DMS114 treated with DMSO at 0.1 percent for 48 hours (cell line): ENCODE measurements around the gene NDUFA9.

Experiments
- DNase-seq: peaks from one replicate; lab custom pipeline; 2025; ENCODE audit not compliant: unreplicated experiment; lab: John Stamatoyannopoulos, UW

NDUFA9 gene

DNA sequence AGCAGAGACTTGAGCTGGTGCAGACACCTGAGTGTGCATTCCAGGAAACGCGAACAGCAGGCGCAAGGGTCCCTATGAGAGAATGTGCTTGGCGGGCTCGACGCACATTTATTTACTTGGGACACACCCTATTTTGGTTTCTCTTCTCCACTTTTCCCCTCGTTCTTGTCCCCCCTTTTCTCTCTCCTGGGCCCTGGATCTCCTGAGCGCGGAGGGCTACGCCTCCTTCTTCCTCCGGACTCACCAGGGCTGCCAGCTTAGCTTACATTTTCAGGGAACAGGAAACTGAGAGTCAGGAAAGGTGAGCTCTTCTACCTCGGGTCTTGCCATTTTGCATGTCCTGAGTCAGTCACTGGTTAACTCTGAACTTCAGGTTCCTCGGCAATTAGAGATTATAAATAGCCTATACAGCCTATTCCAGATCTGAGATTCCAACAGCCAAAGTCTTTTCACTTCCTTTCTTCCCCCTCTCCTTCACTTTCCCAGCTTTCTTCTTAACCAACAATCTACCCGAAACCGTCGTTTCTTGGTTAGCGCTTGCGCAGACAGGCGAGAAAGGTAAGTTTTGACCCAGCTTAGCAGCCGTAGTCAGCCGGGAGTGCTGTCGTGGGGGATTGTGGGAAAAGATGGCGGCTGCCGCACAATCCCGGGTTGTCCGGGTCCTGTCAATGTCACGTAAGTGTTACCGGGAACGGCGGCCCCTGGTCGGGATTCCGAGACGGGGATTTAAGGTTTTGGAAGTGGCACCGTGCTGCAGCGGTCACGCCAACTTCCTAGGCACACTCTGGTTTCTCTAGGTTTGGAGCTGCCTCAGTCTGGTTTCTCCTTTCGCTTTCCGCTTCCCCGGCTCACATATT, at the start of gene NDUFA9, which contains the start of gene AKAP3:
Gene NDUFA9 (plus strand): TSS at position 614 of the 857 bp plus-strand sequence. CDS start 13 bp downstream, at position 627.
Gene AKAP3 (minus strand): TSS at position 551 of the 857 bp plus-strand sequence. CDS start 10,855 bp downstream, outside the sequence.
- DNase-seq, result peak; percentile 82

DNA sequence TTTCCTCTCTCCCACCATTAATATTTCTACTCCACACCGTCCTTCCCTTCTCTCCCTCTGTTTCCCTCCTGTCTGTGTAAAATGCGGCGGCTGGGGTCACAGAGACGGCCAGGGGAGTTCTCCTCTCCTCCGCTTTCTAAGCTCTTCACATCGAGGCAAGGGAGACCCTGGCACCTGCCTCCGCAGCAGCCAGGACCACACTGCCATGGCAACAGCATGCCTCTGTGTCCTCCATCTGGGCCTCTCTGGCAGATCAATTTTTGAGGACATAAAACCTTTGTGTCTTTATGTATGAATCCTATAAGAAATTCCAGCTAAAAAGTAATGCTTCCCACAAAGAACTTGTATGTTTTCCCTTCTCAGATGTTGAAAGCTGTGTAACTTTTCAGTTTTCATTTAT, 45.5 kb upstream of the NDUFA9 start:
- DNase-seq, result no peak

DNA sequence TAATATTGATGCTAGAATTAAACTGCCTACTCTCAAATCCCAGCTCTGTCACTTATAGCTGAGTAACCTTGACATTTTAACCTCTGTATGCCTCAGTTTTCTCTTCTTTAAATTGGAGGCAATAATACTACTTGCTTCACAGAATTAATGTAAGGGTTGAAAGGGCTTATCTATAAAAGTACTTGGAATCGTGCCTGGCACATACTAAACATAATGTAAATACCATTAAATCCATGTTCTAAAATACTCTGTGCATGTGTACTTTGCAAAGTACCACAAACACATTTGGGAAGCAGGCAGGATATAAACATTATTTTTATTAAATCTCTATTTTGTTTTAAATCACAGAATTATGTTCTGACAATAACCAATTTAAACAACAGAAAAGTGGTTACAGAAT, 45.0 kb upstream of the NDUFA9 start:
- no peak for DNase-seq

DNA sequence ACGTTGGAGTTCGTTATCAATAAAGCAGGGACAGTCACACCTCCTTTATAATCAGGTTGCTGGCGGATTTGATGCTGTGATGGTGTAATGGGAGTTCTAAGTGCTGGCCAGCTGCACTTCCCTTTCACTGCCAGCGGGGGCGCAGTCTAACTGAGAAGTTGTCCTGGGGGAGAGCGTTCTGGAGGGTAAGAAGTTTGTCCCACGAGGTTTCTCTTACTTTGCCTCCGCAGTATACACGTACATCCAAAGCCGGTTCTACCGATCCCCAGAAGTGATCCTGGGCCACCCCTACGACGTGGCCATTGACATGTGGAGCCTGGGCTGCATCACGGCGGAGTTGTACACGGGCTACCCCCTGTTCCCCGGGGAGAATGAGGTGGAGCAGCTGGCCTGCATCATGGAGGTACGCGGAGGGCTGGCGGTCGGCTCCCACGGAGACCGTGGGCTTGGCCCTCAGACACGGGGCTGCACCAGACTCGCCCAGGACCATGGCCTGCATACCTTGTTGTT, 44.2 kb upstream of the NDUFA9 start:
- peak; percentile 88 for DNase-seq

DNA sequence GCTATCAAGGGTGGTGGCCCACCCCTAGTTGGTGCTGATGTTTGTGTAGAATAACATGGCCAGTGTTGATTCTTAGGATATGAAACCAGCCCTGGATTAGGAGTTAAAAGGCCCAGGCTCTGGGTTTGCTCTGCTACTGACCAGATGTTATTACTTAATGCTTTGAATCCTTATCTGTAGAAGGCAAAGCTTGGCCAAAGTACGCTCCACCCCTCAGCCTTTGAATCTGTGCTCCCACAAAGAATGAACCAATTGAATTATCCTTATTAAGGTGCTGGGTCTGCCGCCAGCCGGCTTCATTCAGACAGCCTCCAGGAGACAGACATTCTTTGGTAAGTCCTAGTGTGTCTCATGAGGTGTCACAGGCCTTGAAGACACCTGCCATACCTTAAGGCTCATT, 41.9 kb upstream of the NDUFA9 start:
- no peak for DNase-seq

GRCh38 chr12:4609071-4609470, 39.8 kb upstream of the NDUFA9 start:
- no peak for DNase-seq

- DNase-seq, result no peak
Observed at GRCh38 chr12:4610481-4610880, 38.4 kb upstream of the NDUFA9 start.

- no peak for DNase-seq
Observed at GRCh38 chr12:4615667-4616066, 33.2 kb upstream of the NDUFA9 start.

GRCh38 chr12:4621511-4621910, 27.4 kb upstream of the NDUFA9 start:
- no peak for DNase-seq

DNA sequence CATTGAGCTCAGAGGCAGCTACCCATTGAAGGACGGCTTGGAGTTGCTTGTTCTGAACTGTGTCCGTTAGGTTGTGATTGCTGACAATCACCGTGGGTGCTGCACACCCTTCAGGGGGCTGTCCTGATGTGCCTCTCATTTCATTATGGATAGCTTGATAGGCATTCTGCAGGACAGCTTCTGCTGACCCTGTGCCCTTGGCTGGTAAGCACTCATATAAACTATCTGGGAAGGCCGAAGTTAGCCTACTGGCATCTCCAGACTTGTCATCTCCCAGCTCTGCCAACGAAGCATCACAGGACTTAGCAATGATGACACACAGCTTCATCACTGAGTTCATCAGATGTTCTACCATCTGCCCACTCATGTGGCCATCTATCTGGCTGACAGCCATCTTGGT, 22.4 kb upstream of the NDUFA9 start:
- DNase-seq, result no peak

GRCh38 chr12:4628406-4628805, 20.5 kb upstream of the NDUFA9 start:
- DNase-seq, result no peak

GRCh38 chr12:4630262-4630661, 18.7 kb upstream of the NDUFA9 start:
- DNase-seq, result no peak

DNA sequence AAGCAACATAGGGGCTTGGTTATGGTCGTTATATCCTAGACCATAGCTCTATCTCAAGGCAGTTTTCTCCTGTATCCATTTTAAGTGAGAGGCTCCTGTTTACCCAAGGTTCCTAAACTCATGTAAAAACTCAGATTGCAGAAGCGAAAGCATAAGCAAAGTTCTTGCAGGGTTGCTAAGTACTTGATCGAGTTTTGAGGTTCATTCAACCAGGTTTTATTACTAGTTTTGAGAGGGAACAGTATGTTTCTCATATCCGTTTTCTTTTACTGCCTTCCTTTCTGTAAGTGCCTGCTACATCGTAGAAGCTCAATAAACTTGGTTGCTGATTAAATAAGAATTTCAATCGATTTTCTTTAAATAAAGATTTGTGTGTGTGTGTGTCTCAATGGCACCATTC, 5.2 kb upstream of the NDUFA9 start:
- DNase-seq, result no peak

DNA sequence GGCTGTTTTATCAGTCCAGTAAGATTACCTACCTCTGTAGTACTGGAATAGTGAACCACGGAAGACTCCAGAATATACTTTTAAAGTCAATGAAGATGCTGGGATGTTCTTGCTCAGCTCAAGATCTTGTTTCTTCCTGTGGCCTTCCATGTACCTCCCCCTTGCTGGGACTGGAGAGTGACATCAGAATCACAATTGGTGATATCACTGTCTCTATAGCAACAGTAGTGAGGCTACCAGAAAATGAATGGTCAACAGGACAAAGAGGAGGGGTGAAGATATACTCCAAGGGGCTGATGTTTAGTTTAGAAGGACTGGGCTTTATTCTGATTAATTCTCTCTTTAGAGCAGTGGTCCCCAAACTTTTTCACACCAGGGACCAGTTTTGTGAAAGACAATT, 3.9 kb upstream of the NDUFA9 start:
- DNase-seq, result no peak

GRCh38 chr12:4648104-4648500, 812 bp upstream of the NDUFA9 start:
- DNase-seq, result no peak

GRCh38 chr12:4649358-4649661, 396 bp downstream of the NDUFA9 start:
- DNase-seq, result no peak

- DNase-seq, result no peak
Observed at GRCh38 chr12:4653257-4653656, 4.3 kb downstream of the NDUFA9 start.

DNA sequence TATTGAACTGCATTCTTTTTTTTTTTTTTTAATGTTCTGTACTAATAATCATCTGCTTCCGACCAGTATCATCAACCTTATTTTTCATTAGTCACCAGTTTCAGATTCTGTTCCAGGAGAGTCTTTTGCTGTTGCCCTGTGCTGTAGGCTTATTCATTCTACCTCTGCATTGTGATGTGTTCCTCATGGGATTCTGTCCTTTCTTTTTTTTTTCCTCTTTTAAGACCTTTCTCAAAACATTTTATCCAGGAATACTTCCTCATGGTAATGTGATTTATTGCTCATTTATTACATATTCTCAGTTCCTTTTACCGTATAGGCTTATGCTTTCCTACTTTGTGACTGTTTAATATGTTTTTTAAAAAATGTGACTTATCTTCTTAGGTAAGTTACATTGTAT, 4.8 kb downstream of the NDUFA9 start:
- no peak for DNase-seq

- DNase-seq, result no peak
Observed at GRCh38 chr12:4663971-4664505, 15.1 kb downstream of the NDUFA9 start.

- no peak for DNase-seq
Observed at GRCh38 chr12:4665236-4665635, 16.3 kb downstream of the NDUFA9 start.

DNA sequence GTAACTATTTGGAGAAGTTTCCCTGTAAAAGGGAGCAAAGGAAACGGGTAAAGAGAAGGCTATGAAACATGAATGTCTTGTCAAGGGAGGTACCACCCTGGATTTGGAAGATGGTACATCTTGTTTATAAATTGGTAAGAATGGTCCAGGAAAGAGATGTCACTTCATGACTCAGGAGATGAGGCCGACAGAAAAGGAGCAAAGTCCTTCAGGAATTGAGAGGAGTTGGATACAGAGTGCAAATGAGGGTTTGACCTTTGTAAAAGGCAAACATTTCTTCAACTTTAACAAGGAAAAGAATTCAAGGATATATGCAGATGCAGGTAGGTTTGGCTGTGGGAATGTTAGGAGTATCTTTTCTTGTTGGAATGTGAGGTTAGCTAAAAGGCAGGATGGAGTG, 30.8 kb downstream of the NDUFA9 start:
- no peak for DNase-seq

GRCh38 chr12:4681732-4682131, 32.8 kb downstream of the NDUFA9 start:
- DNase-seq, result no peak

- no peak for DNase-seq
Observed at GRCh38 chr12:4685317-4685716, 36.4 kb downstream of the NDUFA9 start.
